Measurements from ENCODE around the gene ZC3H7B. TPM values are rescaled to one million over a fixed set of nuclear protein-coding genes. Genes with fewer than 3 reads are reported as not detected.
"Not testable (repeated sequence)": the region's sequence is repeated elsewhere in the genome, so short reads cannot be mapped to it uniquely, and the experiment has no call there.

ZC3H7B gene
- total RNA-seq, 1 experiment from 2014 or later: 83.8 TPM

GRCh38 chr22:41398921-41399320, 97.6 kb downstream of the ZC3H7B start:
- no peak for DNase-seq (ENCODE audit: low read depth)
- in situ Hi-C loops (cut with HindIII; ENCODE audit: low pct_unique_long_range_greater_than_20kb, low sequenced_read_pairs): no loop called here

GRCh38 chr22:41401781-41402648, 100.7 kb downstream of the ZC3H7B start:
- peak; percentile 39 for DNase-seq (ENCODE audit: low read depth)
- in situ Hi-C loops (cut with HindIII; ENCODE audit: low pct_unique_long_range_greater_than_20kb, low sequenced_read_pairs): no loop called here

GRCh38 chr22:41402851-41403250, 101.5 kb downstream of the ZC3H7B start:
- in situ Hi-C loops (cut with HindIII; ENCODE audit: low pct_unique_long_range_greater_than_20kb, low sequenced_read_pairs); DNase-seq (ENCODE audit: low read depth): not testable (repeated sequence)

GRCh38 chr22:41403532-41404318, 102.4 kb downstream of the ZC3H7B start:
- in situ Hi-C loops (cut with HindIII; ENCODE audit: low pct_unique_long_range_greater_than_20kb, low sequenced_read_pairs): no loop called here
- peak; percentile 90 for DNase-seq (ENCODE audit: low read depth)

- in situ Hi-C loops (cut with HindIII; ENCODE audit: low pct_unique_long_range_greater_than_20kb, low sequenced_read_pairs): no loop called here
- DNase-seq (ENCODE audit: low read depth): no peak
Measured at GRCh38 chr22:41405588-41405987, 104.3 kb downstream of the ZC3H7B start.

GRCh38 chr22:41406410-41406809, 105.1 kb downstream of the ZC3H7B start:
- DNase-seq (ENCODE audit: low read depth): no peak
- in situ Hi-C loops (cut with HindIII; ENCODE audit: low pct_unique_long_range_greater_than_20kb, low sequenced_read_pairs): no loop called here

GRCh38 chr22:41407433-41407832, 106.1 kb downstream of the ZC3H7B start:
- DNase-seq (ENCODE audit: low read depth): no peak
- in situ Hi-C loops (cut with HindIII; ENCODE audit: low pct_unique_long_range_greater_than_20kb, low sequenced_read_pairs): no loop called here

GRCh38 chr22:41408665-41409064, 107.3 kb downstream of the ZC3H7B start:
- in situ Hi-C loops (cut with HindIII; ENCODE audit: low pct_unique_long_range_greater_than_20kb, low sequenced_read_pairs): no loop called here
- DNase-seq (ENCODE audit: low read depth): no peak

Other genes with a start within 250 kb of the ZC3H7B start
- 12.7 and 37.1 TPM in 2 replicates for gene EP300, start 208.9 kb upstream of the ZC3H7B start, total RNA-seq (2014; rRNA removed; shearing (Covaris generic); ENCODE audit: low replicate concordance)
- gene L3MBTL2, start 96.2 kb upstream of the ZC3H7B start, total RNA-seq (2014; rRNA removed; shearing (Covaris generic); ENCODE audit: low replicate concordance): 42.2 and 51.5 TPM in 2 replicates
- not detected in 2 replicates for gene CHADL, start 60.6 kb upstream of the ZC3H7B start, total RNA-seq (2014; rRNA removed; shearing (Covaris generic); ENCODE audit: low replicate concordance)
- gene RANGAP1, start 15.3 kb upstream of the ZC3H7B start, total RNA-seq (2014; rRNA removed; shearing (Covaris generic); ENCODE audit: low replicate concordance): 178 and 208 TPM in 2 replicates
- 13.5 and 14.2 TPM in 2 replicates for gene TEF, start 80.4 kb downstream of the ZC3H7B start, total RNA-seq (2014; rRNA removed; shearing (Covaris generic); ENCODE audit: low replicate concordance)
- 24.2 and 30.9 TPM in 2 replicates for gene TOB2, start 145.3 kb downstream of the ZC3H7B start, total RNA-seq (2014; rRNA removed; shearing (Covaris generic); ENCODE audit: low replicate concordance)
- 131 and 134 TPM in 2 replicates for gene PHF5A, start 167.2 kb downstream of the ZC3H7B start, total RNA-seq (2014; rRNA removed; shearing (Covaris generic); ENCODE audit: low replicate concordance)
- 117 and 152 TPM in 2 replicates for gene ACO2, start 167.6 kb downstream of the ZC3H7B start, total RNA-seq (2014; rRNA removed; shearing (Covaris generic); ENCODE audit: low replicate concordance)
- 26.0 and 33.1 TPM in 2 replicates for gene POLR3H, start 242.9 kb downstream of the ZC3H7B start, total RNA-seq (2014; rRNA removed; shearing (Covaris generic); ENCODE audit: low replicate concordance)